Muscle layer of duodenum (tissue), 2 donors: ENCODE data around the gene RND1.
A peak's percentile ranks its signal among the peaks of the same experiment; 100 is the strongest.
"Not testable (repeated sequence)": the region's sequence is repeated elsewhere in the genome, so short reads cannot be mapped to it uniquely, and the experiment has no call there.

Experiments
- H3K27ac ChIP-seq: one replicate; pipeline ENCODE4 v1.7.0; 2013; ENCODE audit warnings: mild to moderate bottlenecking, low read length
- H3K27me3 ChIP-seq: one replicate; pipeline ENCODE4 v1.7.0; 2013; ENCODE audit warnings: low read depth, mild to moderate bottlenecking, control low read depth, low read length
- H3K36me3 ChIP-seq, 2 donors: one replicate each; pipeline ENCODE4 v1.7.0; 2013; ENCODE audit warnings: low read length in 2 of 2, control low read depth in 1 of 2, mild to moderate bottlenecking in 1 of 2; ENCODE audit not compliant: insufficient read depth in 2 of 2, control insufficient read depth in 1 of 2
- H3K4me1 ChIP-seq, 2 donors: one replicate each; pipeline ENCODE4 v1.7.0; 2013; ENCODE audit warnings: low read length in 2 of 2, mild to moderate bottlenecking in 2 of 2, control low read depth in 1 of 2, moderate library complexity in 1 of 2; ENCODE audit not compliant: insufficient read depth in 2 of 2, control insufficient read depth in 1 of 2
- H3K4me3 ChIP-seq, 2 donors: one replicate each; pipeline ENCODE4 v1.7.0; 2013; ENCODE audit warnings: low read length in 2 of 2, low read depth in 1 of 2, mild to moderate bottlenecking in 1 of 2
- H3K9me3 ChIP-seq, 2 donors: one replicate each; pipeline ENCODE4 v1.7.0; 2013; ENCODE audit warnings: low read length in 2 of 2, control low read depth in 1 of 2, mild to moderate bottlenecking in 1 of 2; ENCODE audit not compliant: control insufficient read depth in 1 of 2
- donor health status: healthy.

The RND1 gene

DNA sequence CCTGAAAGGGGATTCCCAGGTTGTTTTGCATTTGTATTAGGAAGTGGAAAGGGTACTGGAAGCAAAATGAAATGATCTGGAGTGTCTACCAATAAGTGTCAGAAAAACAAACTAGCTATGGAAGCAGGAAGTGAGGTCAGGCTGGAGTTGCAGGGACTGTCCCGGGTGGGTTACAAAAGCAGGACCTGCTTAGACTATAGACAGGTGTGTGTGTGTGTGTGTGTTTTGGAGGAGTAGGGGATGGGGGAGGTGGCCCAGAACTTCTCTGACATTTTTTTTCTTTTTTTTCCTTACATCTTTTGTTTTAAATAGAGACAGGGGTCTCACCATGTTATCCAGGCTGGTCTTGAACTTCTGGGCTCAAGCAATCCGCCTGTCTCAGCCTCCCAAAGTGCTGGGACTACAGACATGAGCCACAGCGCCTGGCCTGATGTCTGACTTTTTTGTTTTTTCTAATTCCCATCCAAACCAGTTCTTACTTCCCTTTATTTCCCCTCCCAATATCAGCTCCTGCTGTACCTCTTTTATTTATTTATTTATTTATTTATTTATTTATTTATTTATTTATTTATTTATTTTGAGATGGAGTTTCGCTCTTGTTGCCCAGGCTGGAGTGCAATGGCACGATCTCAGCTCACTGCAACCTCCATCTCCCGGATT, 512 bp upstream of the RND1 start:
- Histone ChIP-seq H3K27me3 (peaks cover 9% of the 10 kb centered on the region), H3K4me3 (peak overlapping the region; percentile 81 to 83), H3K4me1 (peaks cover 0 to 16% of the 10 kb centered on the region in 2 donors), H3K27ac (no peak overlapping the region), H3K9me3 (no peaks in the 10 kb centered on the region), H3K36me3 (no peaks in the 10 kb centered on the region)

DNA sequence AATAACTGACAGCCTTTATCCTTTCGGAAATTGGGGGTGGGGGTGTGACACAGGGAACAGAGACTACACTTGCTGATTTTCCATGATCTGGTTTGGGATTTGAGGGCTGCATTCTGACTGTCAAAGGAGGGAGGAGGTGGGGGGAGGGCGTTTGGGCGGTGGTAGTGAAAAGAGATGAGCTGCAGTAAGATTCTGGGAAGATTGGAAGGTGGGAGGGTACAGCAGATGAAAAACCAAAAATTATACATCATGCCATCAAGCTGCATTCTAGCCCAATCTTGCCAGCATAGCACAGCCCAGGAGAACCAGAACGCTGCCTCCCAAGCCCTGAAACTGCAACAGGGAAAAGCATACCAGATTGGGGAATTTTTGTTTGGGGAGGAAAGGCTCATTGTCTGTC, 2.4 kb downstream of the RND1 start:
- H3K4me1 ChIP-seq = peaks cover 0 to 16% of the 10 kb centered on the region in 2 donors
- H3K27ac ChIP-seq = no peak overlapping the region
- no peak overlapping the region for H3K4me3 ChIP-seq
- H3K36me3 ChIP-seq = no peaks in the 10 kb centered on the region
- H3K27me3 ChIP-seq = peaks cover 9% of the 10 kb centered on the region
- no peaks in the 10 kb centered on the region for H3K9me3 ChIP-seq

DNA sequence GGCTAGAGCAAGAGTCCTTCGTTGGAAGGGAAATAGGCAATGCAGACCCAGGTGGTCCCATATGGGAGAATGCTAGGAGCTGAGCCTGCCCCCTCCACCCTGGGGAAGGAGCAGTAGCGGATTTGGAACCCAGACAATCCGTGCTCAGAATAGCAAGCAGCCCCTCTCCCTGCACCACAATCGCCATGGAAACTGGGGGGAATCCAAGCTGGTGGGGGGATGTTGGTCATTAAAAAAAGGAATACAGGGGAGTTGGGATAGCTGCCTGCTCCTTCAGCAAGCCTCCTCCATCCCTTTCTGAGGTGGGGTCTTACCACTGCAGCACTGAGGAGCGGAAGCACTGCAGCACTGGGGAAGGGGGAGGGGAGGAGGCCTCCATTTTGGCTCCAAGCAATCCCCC, 2.9 kb downstream of the RND1 start:
- no peaks in the 10 kb centered on the region for H3K9me3 ChIP-seq
- peaks cover 0 to 16% of the 10 kb centered on the region in 2 donors for H3K4me1 ChIP-seq
- H3K27me3 ChIP-seq = peaks cover 9% of the 10 kb centered on the region
- no peak overlapping the region for H3K27ac ChIP-seq
- H3K4me3 ChIP-seq = no peak overlapping the region
- H3K36me3 ChIP-seq = peaks cover 0 to under 1% of the 10 kb centered on the region in 2 donors

DNA sequence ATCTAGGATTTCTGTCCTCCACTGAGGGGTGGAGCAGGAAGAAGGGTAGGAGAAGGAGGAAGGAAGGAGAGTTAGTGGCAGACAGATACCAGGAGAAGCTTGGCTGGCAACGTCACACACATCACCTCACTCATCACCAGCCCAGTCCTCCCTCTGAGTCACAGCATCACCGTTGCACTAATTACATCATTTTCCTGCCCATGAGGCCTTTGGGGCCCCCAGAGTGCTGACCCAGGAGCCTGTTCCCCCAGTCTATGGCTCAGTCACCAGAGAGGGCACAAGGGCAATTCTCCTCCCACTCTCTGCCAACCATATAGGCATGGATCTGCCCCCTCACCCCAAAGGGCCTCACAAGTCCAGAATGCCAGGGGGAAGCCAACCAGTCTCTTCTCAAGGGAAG, 4.6 kb downstream of the RND1 start:
- H3K36me3 ChIP-seq = peaks cover 0 to 4% of the 10 kb centered on the region in 2 donors
- H3K27me3 ChIP-seq = peaks cover 9% of the 10 kb centered on the region
- H3K4me1 ChIP-seq = peaks cover 0 to 16% of the 10 kb centered on the region in 2 donors
- H3K9me3 ChIP-seq = no peaks in the 10 kb centered on the region
- no peak overlapping the region for H3K4me3 ChIP-seq
- no peak overlapping the region for H3K27ac ChIP-seq

DNA sequence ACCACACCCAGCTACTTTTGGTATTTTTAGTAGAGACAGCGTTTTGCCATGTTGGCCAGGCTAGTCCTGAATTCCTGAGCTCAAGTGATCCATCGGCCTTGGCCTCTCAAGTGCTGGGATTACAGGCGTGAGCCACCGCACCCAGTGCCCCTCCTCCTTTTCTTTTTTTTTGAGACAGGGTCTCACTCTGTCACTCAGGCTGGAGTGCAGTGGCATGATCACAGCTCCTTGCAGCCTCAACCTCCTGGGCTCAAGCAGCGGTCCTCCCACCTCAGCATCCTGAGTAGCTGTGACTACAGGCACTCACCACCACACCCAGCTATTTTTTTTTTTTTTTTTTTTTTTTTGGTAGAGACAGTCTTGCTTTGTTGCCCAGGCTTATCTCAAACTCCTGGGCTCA, 5.4 kb downstream of the RND1 start:
- not testable (repeated sequence) for H3K9me3 ChIP-seq, H3K4me3 ChIP-seq, H3K27me3 ChIP-seq, H3K27ac ChIP-seq, H3K36me3 ChIP-seq
- H3K4me1 ChIP-seq = peaks cover 0 to 10% of the 10 kb centered on the region in 2 donors

DNA sequence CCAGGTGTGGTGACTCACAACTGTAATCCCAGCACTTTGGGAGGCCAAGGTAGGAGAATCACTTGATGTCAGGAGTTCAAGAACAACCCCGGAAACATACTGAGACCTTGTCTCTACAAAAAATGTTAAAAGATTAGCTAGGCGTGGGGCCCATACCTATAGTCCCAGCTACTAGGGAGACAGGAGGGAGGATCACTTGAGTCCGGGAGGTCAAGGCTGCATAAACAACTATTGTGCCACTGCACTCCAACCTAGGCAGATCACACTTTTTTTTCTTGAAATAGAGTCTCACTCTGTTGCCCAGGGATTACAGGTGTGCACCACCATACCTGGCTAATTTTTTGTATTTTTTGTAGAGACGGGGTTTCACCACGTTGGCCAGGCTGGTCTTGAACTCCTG, 6.1 kb downstream of the RND1 start:
- H3K9me3 ChIP-seq = no peaks in the 10 kb centered on the region
- no peak overlapping the region for H3K27ac ChIP-seq
- peaks cover 2% of the 10 kb centered on the region for H3K27me3 ChIP-seq
- peaks cover 0 to 4% of the 10 kb centered on the region in 2 donors for H3K4me1 ChIP-seq
- H3K4me3 ChIP-seq = no peak overlapping the region
- H3K36me3 ChIP-seq = peaks cover 0 to 4% of the 10 kb centered on the region in 2 donors

DNA sequence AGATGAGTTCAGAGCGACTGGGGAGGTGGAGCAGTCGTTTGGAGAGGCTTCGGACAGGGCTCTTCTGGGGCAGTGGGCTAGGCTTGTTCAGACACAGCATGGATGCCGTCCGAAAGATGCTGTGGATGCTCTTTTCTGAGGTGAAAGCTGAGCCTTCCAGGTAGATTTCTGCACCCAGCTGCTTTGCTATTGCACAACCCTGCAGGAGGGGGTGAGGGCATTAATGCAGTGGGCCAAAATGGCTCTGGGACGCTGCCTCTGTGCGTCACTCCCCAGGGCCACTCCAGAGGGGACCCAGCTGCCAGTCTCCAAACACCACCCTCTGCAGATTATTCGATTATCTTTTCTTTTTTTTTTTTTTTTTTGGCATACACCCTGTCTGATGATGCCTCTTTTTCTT, 7.6 kb downstream of the RND1 start:
- H3K4me3 ChIP-seq = no peak overlapping the region
- H3K27me3 ChIP-seq = no peaks in the 10 kb centered on the region
- no peaks in the 10 kb centered on the region for H3K9me3 ChIP-seq
- H3K27ac ChIP-seq = no peak overlapping the region
- H3K4me1 ChIP-seq = no peaks in the 10 kb centered on the region
- peaks cover 0 to 4% of the 10 kb centered on the region in 2 donors for H3K36me3 ChIP-seq

DNA sequence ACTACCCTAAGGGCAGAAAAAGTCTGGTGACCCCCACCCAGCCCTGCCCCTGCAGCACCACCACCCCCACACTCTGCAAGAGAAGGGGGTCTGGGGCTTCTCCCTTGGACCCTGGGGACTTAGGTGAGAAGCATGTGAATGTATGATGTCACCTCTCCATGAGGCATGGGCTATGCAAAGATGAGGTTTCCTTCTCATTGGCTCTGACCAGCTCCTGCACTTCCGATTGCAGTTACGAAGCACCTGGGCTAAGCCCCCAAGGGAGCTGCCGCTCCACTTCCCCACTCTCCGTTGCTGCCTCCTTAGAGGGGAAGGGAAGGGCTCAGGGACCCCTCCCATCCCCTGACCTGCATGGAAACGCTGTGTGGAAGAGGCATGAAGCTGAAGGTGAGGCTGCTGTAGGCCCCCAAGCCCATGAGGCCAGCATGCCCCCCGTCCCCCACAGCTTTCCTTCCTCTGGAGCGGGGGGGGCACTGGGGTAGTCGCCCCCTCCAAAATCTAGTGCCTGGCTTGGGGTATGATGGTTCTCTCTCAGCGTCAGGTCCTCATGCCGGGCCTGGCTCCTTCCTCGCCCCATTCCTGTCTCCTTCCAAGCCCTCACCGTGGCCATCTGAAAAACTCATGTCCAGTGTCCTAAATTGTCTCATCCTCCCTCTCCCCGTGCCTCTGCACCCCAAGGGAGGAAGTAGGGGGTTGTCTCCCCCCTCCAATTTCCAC, 8.2 kb downstream of the RND1 start:
- no peak overlapping the region for H3K27ac ChIP-seq
- peaks cover 0 to 6% of the 10 kb centered on the region in 2 donors for H3K4me1 ChIP-seq
- no peaks in the 10 kb centered on the region for H3K9me3 ChIP-seq
- H3K4me3 ChIP-seq = no peak overlapping the region
- H3K27me3 ChIP-seq = no peaks in the 10 kb centered on the region
- peaks cover 0 to 4% of the 10 kb centered on the region in 2 donors for H3K36me3 ChIP-seq

DNA sequence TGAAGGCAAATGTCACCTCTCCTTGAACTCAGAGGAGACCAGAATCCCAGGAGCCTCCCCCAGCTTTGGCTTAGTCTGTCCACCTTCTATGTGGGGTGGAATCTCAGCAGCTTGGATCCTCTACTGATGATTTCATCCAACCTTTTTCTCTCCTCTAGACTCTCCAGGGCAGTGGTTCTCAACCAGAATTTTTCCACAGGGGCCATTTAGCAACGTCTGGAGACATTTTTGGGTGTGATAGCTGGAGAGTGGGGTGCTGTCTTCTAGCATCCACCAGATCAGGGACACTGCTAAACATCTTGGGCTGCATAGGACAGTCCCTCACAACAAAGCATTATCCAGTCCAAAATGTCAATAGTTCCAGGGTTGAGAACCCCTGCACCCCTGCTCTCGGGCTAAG, 9.3 kb downstream of the RND1 start:
- Histone ChIP-seq H3K4me1 (peaks cover 2 to 7% of the 10 kb centered on the region in 2 donors), H3K27me3 (no peaks in the 10 kb centered on the region), H3K4me3 (no peak overlapping the region), H3K9me3 (no peaks in the 10 kb centered on the region), H3K36me3 (peaks cover 0 to 4% of the 10 kb centered on the region in 2 donors), H3K27ac (no peak overlapping the region)

DNA sequence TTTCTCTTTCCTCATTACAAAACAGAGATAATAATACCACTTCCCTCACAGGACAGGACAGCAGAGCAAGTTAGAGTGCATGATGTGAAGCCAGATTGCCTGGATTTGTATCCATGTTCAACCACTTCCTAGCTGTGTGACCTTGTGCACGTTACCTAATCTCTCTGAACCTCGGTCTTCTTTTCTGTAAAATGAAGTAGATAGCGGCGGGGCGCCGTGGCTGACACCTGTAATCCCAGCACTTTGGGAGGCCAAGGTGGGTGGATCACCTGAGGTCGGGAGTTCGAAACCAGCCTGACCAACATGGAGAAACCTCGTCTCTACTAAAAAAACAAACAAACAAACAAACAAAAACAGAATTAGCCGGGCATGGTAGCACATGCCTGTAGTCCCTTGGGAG, 10.7 kb downstream of the RND1 start:
- H3K4me3 ChIP-seq, H3K9me3 ChIP-seq, H3K36me3 ChIP-seq, H3K27me3 ChIP-seq, H3K27ac ChIP-seq: not testable (repeated sequence)
- H3K4me1 ChIP-seq = peaks cover 13 to 16% of the 10 kb centered on the region in 2 donors

DNA sequence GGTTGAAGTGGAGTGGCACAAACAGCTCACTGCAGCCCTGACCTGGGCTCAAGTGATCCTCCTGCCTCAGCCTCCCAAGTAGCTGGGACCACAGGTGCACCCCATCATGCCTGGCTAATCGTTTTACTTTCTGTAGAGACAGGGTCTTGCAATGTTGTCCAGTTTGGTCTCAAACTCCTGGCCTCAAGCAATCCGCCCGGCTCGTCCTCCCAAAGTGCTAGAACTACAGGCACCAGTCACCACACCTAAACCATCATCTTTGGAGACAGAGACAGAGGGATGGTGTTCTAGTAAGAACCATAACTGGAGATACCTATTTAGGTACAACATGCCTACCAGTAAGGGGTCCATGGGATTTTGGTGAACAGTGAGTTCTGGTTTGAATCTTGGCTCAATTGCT, 11.2 kb downstream of the RND1 start:
- H3K27ac ChIP-seq = no peak overlapping the region

More for the DNA sequence above, 11.2 kb downstream of the RND1 start:
- no peaks in the 10 kb centered on the region for H3K27me3 ChIP-seq
- H3K9me3 ChIP-seq = no peaks in the 10 kb centered on the region
- peaks cover 0 to 4% of the 10 kb centered on the region in 2 donors for H3K36me3 ChIP-seq
- H3K4me3 ChIP-seq = no peak overlapping the region
- H3K4me1 ChIP-seq = peaks cover 13 to 20% of the 10 kb centered on the region in 2 donors
